Testis (tissue), 2 donors: ENCODE measurements around the gene NPB.

ENCODE experiments used
- CTCF ChIP-seq, 3 experiments: fragments of 450-650 bp in 2 of 3; fragments of 200-600 bp in 1 of 3; sonication (generic) in 1 of 3; IDR thresholded peaks; one replicate each; pipeline ENCODE4 v1.5.1; 2016 to 2019; ENCODE audit warnings: antibody characterized with exemption in 3 of 3, mild to moderate bottlenecking in 2 of 3, moderate library complexity in 1 of 3
- POLR2A ChIP-seq: fragments of 450-650 bp; IDR thresholded peaks from one replicate; pipeline ENCODE4 v1.6.1; 2017; ENCODE audit warnings: antibody characterized with exemption, mild to moderate bottlenecking, moderate library complexity

- TF ChIP-seq CTCF (IDR thresholded peaks at IDR 0.05) (no peak), POLR2A (no peak)
Measured at GRCh38 chr17:81889602-81890001, 12.4 kb upstream of the NPB start.
